GM13977 (cell line): ENCODE measurements around the gene NPB.

Source experiments
- DNase-seq: peaks from one replicate; pipeline ENCODE4 v3.0.0; 2012; ENCODE audit warnings: low spot score
- CTCF ChIP-seq: IDR thresholded peaks from 2 replicates; pipeline ENCODE4 v1.5.1; 2012; ENCODE audit warnings: mild to moderate bottlenecking, control low read depth; ENCODE audit not compliant: insufficient read depth; ENCODE audit errors: extremely low read depth, missing control alignments
- in situ Hi-C: fragments of 300-500 bp; cut with MboI; formaldehyde crosslinking; loops from one replicate; pipeline ENCODE4 v1.12.0; 2022; ENCODE audit warnings: low sequenced_read_pairs, low pct_unique_long_range_greater_than_20kb, mixed read lengths, inconsistent platforms; ENCODE audit not compliant: unreplicated experiment

Gene NPB

GRCh38 chr17:81939881-81940385 is 37.9 kb downstream of the NPB start:
- no peak for TF ChIP-seq CTCF
- no peak for DNase-seq

GRCh38 chr17:81940538-81941483 is 38.8 kb downstream of the NPB start:
- in situ Hi-C loops, result no loop called here
- no peak for TF ChIP-seq CTCF
- DNase-seq, result no peak

More at GRCh38 chr17:81939881-81940385, 37.9 kb downstream of the NPB start:
- in situ Hi-C loops, result no loop called here

GRCh38 chr17:81941484-81942166 is 39.6 kb downstream of the NPB start:
- TF ChIP-seq CTCF, result no peak
- in situ Hi-C loops, result no loop called here
- no peak for DNase-seq

- in situ Hi-C loops, result no loop called here
Observed at GRCh38 chr17:81942167-81942553, 40.1 kb downstream of the NPB start.

GRCh38 chr17:81944858-81945257 is 42.8 kb downstream of the NPB start:
- no peak for DNase-seq
- in situ Hi-C loops, result no loop called here
- TF ChIP-seq CTCF, result no peak

More at GRCh38 chr17:81942167-81942553, 40.1 kb downstream of the NPB start:
- no peak for TF ChIP-seq CTCF
- DNase-seq, result no peak

- no peak for TF ChIP-seq CTCF
- no peak for DNase-seq
- in situ Hi-C loops, result no loop called here
Observed at GRCh38 chr17:81947189-81947588, 45.2 kb downstream of the NPB start, which contains the start of gene MYADML2. TSS of gene MYADML2 (minus strand) at chr17:81947233. CDS start at chr17:81941741, 5,492 bp downstream.
